Neural cell (in vitro differentiated cells): ENCODE data around the gene ZNF3. TPM values are rescaled to one million over a fixed set of nuclear protein-coding genes. Genes with fewer than 3 reads are reported as not detected.

Experiments used
- H2AFZ ChIP-seq: fragments of 200-600, 300-800 bp; sonication (generic), shearing (Covaris generic); 2 replicates; pipeline ENCODE4 v1.6.0; 2014; ENCODE audit warnings: low read depth, mild to moderate bottlenecking, antibody characterized with exemption, low read length, moderate library complexity
- H3F3A ChIP-seq: fragments of 200-600 bp; shearing (Covaris generic); 2 replicates; pipeline ENCODE4 v1.6.1; 2016; ENCODE audit warnings: mild to moderate bottlenecking, moderate library complexity, mixed read lengths, antibody characterized with exemption, low read length; ENCODE audit not compliant: insufficient read depth, poor library complexity, severe bottlenecking
- H3K27ac ChIP-seq: fragments of 200-600, 300-800 bp; sonication (generic), shearing (Covaris generic); 2 replicates; pipeline ENCODE4 v1.5.1; 2014; ENCODE audit warnings: mild to moderate bottlenecking, low read length, moderate library complexity
- H3K27me3 ChIP-seq: fragments of 300-800, 200-600 bp; sonication (generic), shearing (Covaris generic); 2 replicates; pipeline ENCODE4 v1.6.0; 2014; ENCODE audit warnings: mild to moderate bottlenecking, low read depth, low read length, moderate library complexity; ENCODE audit not compliant: insufficient read depth
- H3K36me3 ChIP-seq: fragments of 300-800, 200-600 bp; sonication (generic), shearing (Covaris generic); 2 replicates; pipeline ENCODE4 v1.5.1; 2014; ENCODE audit warnings: mild to moderate bottlenecking, antibody characterized with exemption, low read length, moderate library complexity; ENCODE audit not compliant: insufficient read depth
- H3K4me2 ChIP-seq: fragments of 300-800, 200-600 bp; sonication (generic), shearing (Covaris generic); 2 replicates; pipeline ENCODE4 v1.6.0; 2014; ENCODE audit warnings: mild to moderate bottlenecking, low read length
- H3K4me3 ChIP-seq: fragments of 300-800, 200-600 bp; sonication (generic), shearing (Covaris generic); 2 replicates; pipeline ENCODE4 v1.5.1; 2014; ENCODE audit warnings: mild to moderate bottlenecking, low read length, moderate library complexity
- H3K79me2 ChIP-seq: fragments of 200-600 bp; shearing (Covaris generic); replicated peaks from 2 replicates; pipeline ENCODE4 v1.6.0; 2014; ENCODE audit warnings: mild to moderate bottlenecking, low read length, moderate library complexity; ENCODE audit not compliant: insufficient read depth
- H3K9ac ChIP-seq: fragments of 300-800, 200-600 bp; sonication (generic), shearing (Covaris generic); 2 replicates; pipeline ENCODE4 v1.6.1; 2016; ENCODE audit warnings: mild to moderate bottlenecking, low read length, mixed read lengths
- H3K9me2 ChIP-seq: fragments of 200-600 bp; shearing (Covaris generic); 2 replicates; pipeline ENCODE4 v1.6.1; 2016; ENCODE audit warnings: mild to moderate bottlenecking, low read length, mixed read lengths; ENCODE audit not compliant: insufficient read depth
- H3K9me3 ChIP-seq: fragments of 200-600, 300-800 bp; sonication (generic), shearing (Covaris generic); 2 replicates; pipeline ENCODE4 v1.6.1; 2016; ENCODE audit warnings: mild to moderate bottlenecking, mixed run types, low read length, moderate library complexity, mixed read lengths
- H4K20me1 ChIP-seq: fragments of 200-600 bp; shearing (Covaris generic); 2 replicates; pipeline ENCODE4 v1.6.1; 2016; ENCODE audit warnings: mild to moderate bottlenecking, mixed run types; ENCODE audit not compliant: insufficient read depth
- EP300 ChIP-seq: fragments of 450-650 bp; conservative IDR thresholded peaks from 2 replicates; pipeline ENCODE4 v1.6.1; 2014; ENCODE audit warnings: antibody characterized with exemption, mild to moderate bottlenecking, moderate library complexity; ENCODE audit not compliant: poor library complexity, severe bottlenecking
- EZH2 ChIP-seq: fragments of 200-600, 300-800 bp; shearing (Covaris generic), sonication (generic); IDR thresholded peaks from 2 replicates; pipeline ENCODE4 v1.6.1; 2014; ENCODE audit warnings: antibody characterized with exemption, low read length, borderline replicate concordance, mild to moderate bottlenecking; ENCODE audit not compliant: insufficient read depth, poor library complexity, severe bottlenecking
- MXI1 ChIP-seq: fragments of 450-650 bp; conservative IDR thresholded peaks from 2 replicates; pipeline ENCODE4 v1.6.1; 2014; ENCODE audit warnings: antibody characterized with exemption, mild to moderate bottlenecking; ENCODE audit not compliant: poor library complexity, severe bottlenecking
- POLR2AphosphoS5 ChIP-seq: IDR thresholded peaks from 2 replicates; pipeline ENCODE4 v1.6.1; 2012
- RAD21 ChIP-seq: fragments of 450-650 bp; conservative IDR thresholded peaks from 2 replicates; pipeline ENCODE4 v1.6.1; 2014; ENCODE audit warnings: antibody characterized with exemption, mild to moderate bottlenecking, moderate library complexity
- SMC3 ChIP-seq: fragments of 450-650 bp; conservative IDR thresholded peaks from 2 replicates; pipeline ENCODE4 v1.6.1; 2014; ENCODE audit warnings: antibody characterized with exemption, mild to moderate bottlenecking, moderate library complexity; ENCODE audit not compliant: poor library complexity
- TAF1 ChIP-seq: IDR thresholded peaks from 2 replicates; pipeline ENCODE4 v1.6.1; 2012; ENCODE audit warnings: low read depth
- polyA plus RNA-seq: library from polyadenylated mRNA; depleted of rRNA; stranded (reverse); fragments of >200 nt; gene quantifications from 2 replicates; pipeline ENCODE4 v1.2.3, GENCODE V29; 2014
- TF ChIP-seq, protein P1 (sequence below): IDR thresholded peaks from 2 replicates; pipeline ENCODE4 v1.6.1; 2012; ENCODE audit warnings: borderline replicate concordance
- TF ChIP-seq, protein P2 (sequence below): fragments of 450-650 bp; IDR thresholded peaks from 2 replicates; pipeline ENCODE4 v1.5.1; 2014; ENCODE audit warnings: antibody characterized with exemption, mild to moderate bottlenecking, moderate library complexity; ENCODE audit not compliant: poor library complexity, severe bottlenecking

Gene ZNF3
- polyA plus RNA-seq, 1 donor from 2014 or later = 57.2 TPM

DNA sequence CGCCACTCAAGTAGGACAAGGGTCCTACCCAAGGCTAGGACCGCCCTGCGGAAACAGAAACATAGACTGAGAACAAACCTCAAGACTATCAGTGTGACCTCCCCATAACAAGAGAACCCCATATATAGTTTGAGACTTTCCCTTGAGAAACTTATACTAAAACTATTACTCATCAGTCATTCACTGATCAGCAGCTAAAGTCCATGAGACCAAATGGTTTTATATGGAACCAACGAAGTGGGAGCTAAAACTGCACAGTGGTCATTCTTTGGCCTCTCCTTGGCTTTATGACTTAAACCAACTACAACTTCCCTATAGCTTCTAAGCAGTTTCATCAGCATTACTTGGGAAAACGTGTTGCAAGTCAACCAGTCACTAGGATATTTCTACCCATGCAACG is 45.6 kb downstream of the ZNF3 start:
- no peak overlapping the region for H2AFZ ChIP-seq
- peaks cover 9% of the 10 kb centered on the region for H3K36me3 ChIP-seq
- no peak overlapping the region for H3K9ac ChIP-seq
- H3K4me3 ChIP-seq = no peak overlapping the region
- H4K20me1 ChIP-seq = no peaks in the 10 kb centered on the region
- H3F3A ChIP-seq = no peaks in the 10 kb centered on the region
- TF ChIP-seq MXI1 (no peak), RAD21 (no peak), EP300 (no peak), EZH2 (no peak), SMC3 (no peak), POLR2AphosphoS5 (no peak), TAF1 (no peak)
- TF ChIP-seq, protein P1, sequence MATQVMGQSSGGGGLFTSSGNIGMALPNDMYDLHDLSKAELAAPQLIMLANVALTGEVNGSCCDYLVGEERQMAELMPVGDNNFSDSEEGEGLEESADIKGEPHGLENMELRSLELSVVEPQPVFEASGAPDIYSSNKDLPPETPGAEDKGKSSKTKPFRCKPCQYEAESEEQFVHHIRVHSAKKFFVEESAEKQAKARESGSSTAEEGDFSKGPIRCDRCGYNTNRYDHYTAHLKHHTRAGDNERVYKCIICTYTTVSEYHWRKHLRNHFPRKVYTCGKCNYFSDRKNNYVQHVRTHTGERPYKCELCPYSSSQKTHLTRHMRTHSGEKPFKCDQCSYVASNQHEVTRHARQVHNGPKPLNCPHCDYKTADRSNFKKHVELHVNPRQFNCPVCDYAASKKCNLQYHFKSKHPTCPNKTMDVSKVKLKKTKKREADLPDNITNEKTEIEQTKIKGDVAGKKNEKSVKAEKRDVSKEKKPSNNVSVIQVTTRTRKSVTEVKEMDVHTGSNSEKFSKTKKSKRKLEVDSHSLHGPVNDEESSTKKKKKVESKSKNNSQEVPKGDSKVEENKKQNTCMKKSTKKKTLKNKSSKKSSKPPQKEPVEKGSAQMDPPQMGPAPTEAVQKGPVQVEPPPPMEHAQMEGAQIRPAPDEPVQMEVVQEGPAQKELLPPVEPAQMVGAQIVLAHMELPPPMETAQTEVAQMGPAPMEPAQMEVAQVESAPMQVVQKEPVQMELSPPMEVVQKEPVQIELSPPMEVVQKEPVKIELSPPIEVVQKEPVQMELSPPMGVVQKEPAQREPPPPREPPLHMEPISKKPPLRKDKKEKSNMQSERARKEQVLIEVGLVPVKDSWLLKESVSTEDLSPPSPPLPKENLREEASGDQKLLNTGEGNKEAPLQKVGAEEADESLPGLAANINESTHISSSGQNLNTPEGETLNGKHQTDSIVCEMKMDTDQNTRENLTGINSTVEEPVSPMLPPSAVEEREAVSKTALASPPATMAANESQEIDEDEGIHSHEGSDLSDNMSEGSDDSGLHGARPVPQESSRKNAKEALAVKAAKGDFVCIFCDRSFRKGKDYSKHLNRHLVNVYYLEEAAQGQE = no peak
- TF ChIP-seq, protein P2, sequence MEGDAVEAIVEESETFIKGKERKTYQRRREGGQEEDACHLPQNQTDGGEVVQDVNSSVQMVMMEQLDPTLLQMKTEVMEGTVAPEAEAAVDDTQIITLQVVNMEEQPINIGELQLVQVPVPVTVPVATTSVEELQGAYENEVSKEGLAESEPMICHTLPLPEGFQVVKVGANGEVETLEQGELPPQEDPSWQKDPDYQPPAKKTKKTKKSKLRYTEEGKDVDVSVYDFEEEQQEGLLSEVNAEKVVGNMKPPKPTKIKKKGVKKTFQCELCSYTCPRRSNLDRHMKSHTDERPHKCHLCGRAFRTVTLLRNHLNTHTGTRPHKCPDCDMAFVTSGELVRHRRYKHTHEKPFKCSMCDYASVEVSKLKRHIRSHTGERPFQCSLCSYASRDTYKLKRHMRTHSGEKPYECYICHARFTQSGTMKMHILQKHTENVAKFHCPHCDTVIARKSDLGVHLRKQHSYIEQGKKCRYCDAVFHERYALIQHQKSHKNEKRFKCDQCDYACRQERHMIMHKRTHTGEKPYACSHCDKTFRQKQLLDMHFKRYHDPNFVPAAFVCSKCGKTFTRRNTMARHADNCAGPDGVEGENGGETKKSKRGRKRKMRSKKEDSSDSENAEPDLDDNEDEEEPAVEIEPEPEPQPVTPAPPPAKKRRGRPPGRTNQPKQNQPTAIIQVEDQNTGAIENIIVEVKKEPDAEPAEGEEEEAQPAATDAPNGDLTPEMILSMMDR = no peak
- no peak overlapping the region for H3K4me2 ChIP-seq
- no peaks in the 10 kb centered on the region for H3K9me3 ChIP-seq
- no peaks in the 10 kb centered on the region for H3K79me2 ChIP-seq
- no peaks in the 10 kb centered on the region for H3K27me3 ChIP-seq
- no peak overlapping the region for H3K27ac ChIP-seq
- H3K9me2 ChIP-seq = no peaks in the 10 kb centered on the region

DNA sequence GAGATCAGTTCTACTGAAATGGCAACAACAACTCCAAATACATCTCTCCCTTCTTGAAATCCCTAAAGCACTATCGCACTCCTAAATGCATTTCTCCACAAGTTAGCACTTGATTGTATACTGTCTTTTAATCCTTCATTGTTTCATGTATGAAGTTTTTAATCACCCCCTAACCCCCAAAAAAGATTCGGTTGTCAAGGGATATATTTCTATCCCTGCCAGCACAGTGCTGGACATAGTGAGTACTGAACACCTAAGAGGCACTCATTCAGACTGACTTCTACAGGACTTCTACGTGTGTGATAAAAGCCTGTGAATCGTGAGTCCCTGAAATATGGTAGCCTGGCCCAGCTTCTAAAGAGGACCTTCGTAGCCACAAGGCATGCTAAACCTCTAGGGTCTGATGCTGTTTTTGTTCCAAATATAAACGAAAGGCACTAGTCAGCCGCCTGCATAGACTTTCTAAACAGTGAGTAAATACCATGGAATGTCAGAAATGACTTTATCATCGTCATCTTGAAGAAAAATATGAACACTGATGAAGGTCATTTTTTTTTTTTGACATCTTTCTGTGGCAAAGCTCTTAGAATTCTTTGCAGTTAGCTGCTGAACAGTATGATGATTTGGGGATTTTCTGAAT is 46.5 kb downstream of the ZNF3 start:
- no peaks in the 10 kb centered on the region for H3K9me3 ChIP-seq
- H3K9me2 ChIP-seq = no peaks in the 10 kb centered on the region
- TF ChIP-seq, protein P2 = no peak
- TF ChIP-seq, protein P1 = no peak
- TF ChIP-seq SMC3 (no peak), RAD21 (no peak), TAF1 (no peak), POLR2AphosphoS5 (no peak), EZH2 (no peak), EP300 (no peak), MXI1 (no peak)
- no peaks in the 10 kb centered on the region for H3K27me3 ChIP-seq
- peaks cover 9% of the 10 kb centered on the region for H3K36me3 ChIP-seq
- no peak overlapping the region for H3K9ac ChIP-seq
- no peak overlapping the region for H3K4me3 ChIP-seq
- no peak overlapping the region for H3K4me2 ChIP-seq
- H3F3A ChIP-seq = no peaks in the 10 kb centered on the region
- no peak overlapping the region for H3K27ac ChIP-seq
- no peaks in the 10 kb centered on the region for H3K79me2 ChIP-seq
- no peak overlapping the region for H2AFZ ChIP-seq
- H4K20me1 ChIP-seq = no peaks in the 10 kb centered on the region
